H1 (cell line): ENCODE results near the gene PTPN2. TPM values are rescaled to one million over a fixed set of nuclear protein-coding genes. Genes with fewer than 3 reads are reported as not detected.

ENCODE experiments used
- CTCF ChIA-PET: fragments of 300-600 bp; sonication (Branson Sonifier 250); formaldehyde crosslinking; loops from one replicate; lab custom pipeline; 2021; ENCODE audit not compliant: partially characterized antibody; lab: Charles Lee
- POLR2A ChIA-PET: fragments of 300-600 bp; sonication (Branson Sonifier 250); formaldehyde crosslinking; loops from one replicate; lab custom pipeline; 2021; ENCODE audit warnings: inconsistent platforms; ENCODE audit not compliant: partially characterized antibody; lab: Charles Lee
- DNase-seq, 2 experiments: peaks; one replicate each; pipeline versions ENCODE4 v3.0.0 to v3.0.0-alpha.2; 2010 to 2022; ENCODE audit warnings: low spot score in 2 of 2, low read depth in 1 of 2, mixed read lengths in 1 of 2
- FAIRE-seq: peaks from 2 replicates; lab custom pipeline; 2011; peaks lifted over from hg19 to GRCh38; lab: Jason Lieb, UNC
- H2AFZ ChIP-seq: 2 replicates; pipeline ENCODE4 v1.8.1; 2012; ENCODE audit warnings: low read length, inconsistent platforms
- H2AK5ac ChIP-seq: 2 replicates; pipeline ENCODE4 v1.6.1; 2013; ENCODE audit warnings: low read depth, low read length
- H2BK120ac ChIP-seq: replicated peaks from 2 replicates; pipeline ENCODE3; 2013; ENCODE audit warnings: low read depth, low read length, inconsistent platforms
- H2BK12ac ChIP-seq: 2 replicates; pipeline ENCODE4 v1.6.1; 2013; ENCODE audit warnings: low read depth, low read length
- H2BK15ac ChIP-seq: 2 replicates; pipeline ENCODE4 v1.6.1; 2013; ENCODE audit warnings: low read length
- H2BK20ac ChIP-seq: 2 replicates; pipeline ENCODE4 v1.6.1; 2013; ENCODE audit warnings: low read length
- H2BK5ac ChIP-seq: 2 replicates; pipeline ENCODE4 v1.6.1; 2013; ENCODE audit warnings: low read depth, low read length
- H3K14ac ChIP-seq: 2 replicates; pipeline ENCODE4 v1.6.1; 2013; ENCODE audit warnings: inconsistent platforms; ENCODE audit not compliant: insufficient read length
- H3K18ac ChIP-seq: 2 replicates; pipeline ENCODE4 v1.6.1; 2013; ENCODE audit warnings: low read length; ENCODE audit errors: extremely low read depth
- H3K23ac ChIP-seq: 2 replicates; pipeline ENCODE4 v1.6.1; 2013; ENCODE audit warnings: inconsistent platforms; ENCODE audit not compliant: insufficient read length
- H3K23me2 ChIP-seq: 2 replicates; pipeline ENCODE4 v1.6.1; 2013; ENCODE audit warnings: low read depth, low read length
- H3K27ac ChIP-seq: 2 replicates; pipeline ENCODE4 v1.6.1; 2011; ENCODE audit warnings: low read depth, low read length, inconsistent platforms
- H3K27me3 ChIP-seq, 4 experiments: replicated peaks in 1 of 4; 1 replicate in 1 of 4; 2 replicates in 3 of 4; pipeline versions ENCODE4 v1.6.1 to v1.8.1; 2011 to 2013; ENCODE audit warnings: low read length in 3 of 4, mild to moderate bottlenecking in 3 of 4, inconsistent platforms in 2 of 4, mixed read lengths in 2 of 4, moderate library complexity in 1 of 4; ENCODE audit not compliant: control insufficient read depth in 3 of 4, insufficient read depth in 3 of 4; ENCODE audit errors: extremely low read depth in 1 of 4
- H3K36me3 ChIP-seq, 4 experiments: 2 replicates each; pipeline versions ENCODE4 v1.6.1 to v1.8.1; 2011 to 2013; ENCODE audit warnings: mild to moderate bottlenecking in 4 of 4, low read length in 3 of 4, moderate library complexity in 2 of 4, control low read depth in 1 of 4, inconsistent platforms in 1 of 4; ENCODE audit not compliant: insufficient read depth in 4 of 4, control insufficient read depth in 2 of 4
- H3K4ac ChIP-seq: replicated peaks from 2 replicates; pipeline ENCODE3; 2013; ENCODE audit warnings: low read length, low read depth, mixed read lengths, inconsistent platforms; ENCODE audit not compliant: insufficient read length
- H3K4me1 ChIP-seq, 4 experiments: replicated peaks in 1 of 4; 1 replicate in 1 of 4; 2 replicates in 3 of 4; pipeline versions ENCODE4 v1.6.1 to v1.8.1; 2011 to 2013; ENCODE audit warnings: low read length in 3 of 4, inconsistent platforms in 2 of 4, mixed read lengths in 1 of 4; ENCODE audit not compliant: insufficient read depth in 4 of 4, control insufficient read depth in 3 of 4
- H3K4me2 ChIP-seq, 2 experiments: 2 replicates each; pipeline versions ENCODE4 v1.6.1 to v1.8.1; 2011 to 2013; ENCODE audit warnings: low read depth in 2 of 2, low read length in 2 of 2, control low read depth in 1 of 2, inconsistent platforms in 1 of 2, mild to moderate bottlenecking in 1 of 2; ENCODE audit not compliant: insufficient read depth in 1 of 2
- H3K4me3 ChIP-seq, 4 experiments: fragments of 200-600, 300-600 bp in 1 of 4; sonication (generic), shearing (Covaris generic), sonication (Bioruptor Twin) in 1 of 4; 2 replicates each; pipeline versions ENCODE4 v1.5.1 to v1.8.1; 2011 to 2016; ENCODE audit warnings: low read length in 4 of 4, low read depth in 3 of 4, control low read depth in 2 of 4, inconsistent platforms in 2 of 4, mild to moderate bottlenecking in 2 of 4, mixed read lengths in 1 of 4, moderate library complexity in 1 of 4; ENCODE audit not compliant: insufficient read depth in 2 of 4; ENCODE audit errors: extremely low read depth in 1 of 4
- H3K56ac ChIP-seq: replicated peaks from 2 replicates; pipeline ENCODE3; 2013; ENCODE audit warnings: low read depth, mild to moderate bottlenecking, mixed read lengths, low read length, inconsistent platforms; ENCODE audit not compliant: insufficient read length
- H3K79me1 ChIP-seq: 2 replicates; pipeline ENCODE4 v1.6.1; 2013; ENCODE audit warnings: low read depth, low read length, control low read depth
- H3K79me2 ChIP-seq, 2 experiments: 2 replicates each; pipeline versions ENCODE4 v1.6.1 to v1.8.1; 2012 to 2013; ENCODE audit warnings: low read length in 2 of 2, mild to moderate bottlenecking in 2 of 2, inconsistent platforms in 1 of 2; ENCODE audit not compliant: insufficient read depth in 2 of 2, control insufficient read depth in 1 of 2
- H3K9ac ChIP-seq, 4 experiments: replicated peaks in 1 of 4; 1 replicate in 1 of 4; 2 replicates in 3 of 4; pipeline versions ENCODE4 v1.6.1 to v1.8.1; 2011 to 2013; ENCODE audit warnings: low read depth in 3 of 4, low read length in 3 of 4, control low read depth in 2 of 4, mild to moderate bottlenecking in 2 of 4, moderate library complexity in 2 of 4, inconsistent platforms in 1 of 4; ENCODE audit errors: extremely low read depth in 1 of 4
- H3K9me3 ChIP-seq, 2 experiments: 2 replicates each; pipeline versions ENCODE4 v1.6.1 to v1.8.1; 2012 to 2013; ENCODE audit warnings: mild to moderate bottlenecking in 2 of 2, moderate library complexity in 2 of 2, control low read depth in 1 of 2, inconsistent platforms in 1 of 2, low read depth in 1 of 2, low read length in 1 of 2, mixed read lengths in 1 of 2; ENCODE audit not compliant: insufficient read depth in 2 of 2
- H4K20me1 ChIP-seq, 2 experiments: replicated peaks in 1 of 2; 2 replicates each; pipeline versions ENCODE3 to v1.8.1; 2011 to 2013; ENCODE audit warnings: inconsistent platforms in 2 of 2, low read length in 2 of 2, mild to moderate bottlenecking in 1 of 2; ENCODE audit not compliant: insufficient read depth in 2 of 2, control insufficient read depth in 1 of 2
- H4K5ac ChIP-seq: 2 replicates; pipeline ENCODE4 v1.6.1; 2013; ENCODE audit warnings: low read length, low read depth, mixed read lengths, inconsistent platforms; ENCODE audit not compliant: insufficient read length
- H4K8ac ChIP-seq: 2 replicates; pipeline ENCODE4 v1.8.0; 2013; ENCODE audit warnings: mild to moderate bottlenecking, moderate library complexity, low read length, inconsistent platforms; ENCODE audit not compliant: insufficient read depth; ENCODE audit errors: extremely low read depth
- H4K91ac ChIP-seq: replicated peaks from 2 replicates; pipeline ENCODE3; 2013; ENCODE audit warnings: low read length, mixed read lengths, inconsistent platforms; ENCODE audit not compliant: insufficient read length
- BRCA1 ChIP-seq: IDR thresholded peaks from 2 replicates; pipeline ENCODE4 v1.6.1; 2012; ENCODE audit warnings: low read depth, low read length, improper control_type of control experiment
- CBX5 ChIP-seq: fragments of 300-800, 300-1000 bp; sonication (generic); IDR thresholded peaks from 2 replicates; pipeline ENCODE4 v1.7.1; 2016; ENCODE audit warnings: antibody characterized with exemption, low read length, low read depth
- CREB1 ChIP-seq: IDR thresholded peaks from 2 replicates; pipeline ENCODE4 v1.6.1; 2012; ENCODE audit warnings: inconsistent platforms
- EGR1 ChIP-seq: IDR thresholded peaks from 2 replicates; pipeline ENCODE4 v1.6.1; 2011; ENCODE audit warnings: low read depth, low read length, borderline replicate concordance
- KDM1A ChIP-seq: fragments of 200-600, 300-600 bp; sonication (generic); IDR thresholded peaks from 2 replicates; pipeline ENCODE4 v1.7.1; 2016; ENCODE audit warnings: mild to moderate bottlenecking, low read length, borderline replicate concordance
- KDM4A ChIP-seq: IDR thresholded peaks from one replicate; pipeline ENCODE4 v1.7.1; 2012; ENCODE audit warnings: low read depth, mild to moderate bottlenecking, moderate library complexity, low read length, inconsistent platforms; ENCODE audit not compliant: severe bottlenecking
- SIRT6 ChIP-seq: IDR thresholded peaks from one replicate; pipeline ENCODE4 v1.7.1; 2012; ENCODE audit warnings: low read length, inconsistent platforms
- SP2 ChIP-seq: IDR thresholded peaks from 2 replicates; pipeline ENCODE4 v1.6.1; 2012; ENCODE audit warnings: mild to moderate bottlenecking, low read length, inconsistent platforms
- TEAD4 ChIP-seq: IDR thresholded peaks from 2 replicates; pipeline ENCODE4 v1.6.1; 2012; ENCODE audit warnings: low read depth, low read length, inconsistent platforms, mixed read lengths
- WGBS, 2 experiments: shearing (Covaris generic) in 1 of 2; methylation state at CpG; one replicate each; pipeline versions ENCODE4 v1.1.6 to v1.1.7; 2013 to 2015; ENCODE audit warnings: low lambda C conversion rate in 2 of 2, mixed read lengths in 2 of 2, inconsistent platforms in 1 of 2, low coverage in 1 of 2, missing lambda C conversion rate in 1 of 2; ENCODE audit not compliant: insufficient replicate concordance in 2 of 2, insufficient coverage in 1 of 2, insufficient read length in 1 of 2; ENCODE audit errors: extremely low coverage in 1 of 2, missing lambda C conversion rate in 1 of 2; 5-methylcytosine and 5-hydroxymethylcytosine counted together
- polyA plus RNA-seq, 7 experiments: library from polyadenylated mRNA; depleted of rRNA in 3 of 7; stranded (reverse) in 5 of 7; unstranded in 2 of 7; fragments of >200 nt in 5 of 7; fragments of 200-250 nt in 2 of 7; gene quantifications; 1 replicate in 5 of 7; 2 replicates in 1 of 7; 4 replicates in 1 of 7; pipeline versions ENCODE4 v1.2.1 to v1.2.3, GENCODE V29; 2011 to 2013; ENCODE audit warnings: missing spikeins in 2 of 7, mixed read lengths in 2 of 7
- total RNA-seq: library from RNA; stranded (reverse); fragmentation: NEBNext Ultra II Directional; extraction: Animal tissue kit (Norgen Biotek cat#: 25700); gene quantifications from 2 replicates; pipeline ENCODE4 v1.2.1, GENCODE V29; 2021
- TF ChIP-seq, protein P1 (sequence below): IDR thresholded peaks from 2 replicates; pipeline ENCODE4 v1.6.1; 2011; ENCODE audit warnings: low read depth, mild to moderate bottlenecking, low read length; ENCODE audit not compliant: insufficient read depth
- TF ChIP-seq, protein P2 (sequence below): IDR thresholded peaks from 2 replicates; pipeline ENCODE4 v1.6.1; 2011; ENCODE audit warnings: low read length, improper control_type of control experiment

The PTPN2 gene
- total and polyA plus RNA-seq, 2 of the 8 experiments (the other 6 are each of a cell fraction or from before 2014, with no cell fraction given) = 16.4 to 54.0 TPM

DNA sequence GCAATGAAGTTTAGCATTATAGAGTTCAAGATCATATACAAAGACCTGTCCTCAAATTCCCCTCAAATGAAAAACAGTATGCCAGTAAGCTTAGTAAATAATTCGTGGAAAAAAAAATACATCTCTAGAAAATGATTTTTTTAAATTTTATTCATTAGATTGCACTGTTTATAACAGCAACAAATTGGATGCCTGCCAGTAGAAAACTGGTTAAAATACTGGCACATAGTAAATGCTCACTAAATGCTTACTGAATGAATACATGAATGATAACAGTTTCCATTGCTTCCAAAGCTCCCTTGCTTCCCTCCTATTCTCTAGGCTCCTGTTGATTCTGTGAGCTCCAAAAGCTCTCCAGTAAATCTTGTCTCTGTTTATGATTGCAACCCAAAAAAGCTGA lies 38.2 kb upstream of the PTPN2 start:
- Histone ChIP-seq H3K9me3 (no peaks in the 10 kb centered on the region), H2BK20ac (no peak overlapping the region), H3K18ac (no peak overlapping the region), H3K4me1 (no peaks in the 10 kb centered on the region), H2BK12ac (no peak overlapping the region), H3K27ac (no peak overlapping the region), H3K14ac (no peak overlapping the region), H3K9ac (no peak overlapping the region), H3K4me3 (no peak overlapping the region), H3K36me3 (no peaks in the 10 kb centered on the region), H3K79me1 (no peaks in the 10 kb centered on the region), H3K23ac (no peak overlapping the region), H2BK120ac (no peak overlapping the region), H4K91ac (no peak overlapping the region), H2AFZ (no peak overlapping the region), H4K8ac (no peak overlapping the region), H4K20me1 (no peaks in the 10 kb centered on the region), H3K27me3 (no peaks in the 10 kb centered on the region), H3K56ac (no peak overlapping the region), H4K5ac (no peak overlapping the region), H3K4me2 (no peak overlapping the region), H2BK5ac (no peak overlapping the region), H3K4ac (no peak overlapping the region), H3K79me2 (no peaks in the 10 kb centered on the region), H2BK15ac (no peak overlapping the region), H3K23me2 (no peaks in the 10 kb centered on the region), H2AK5ac (no peak overlapping the region)
- no peak for DNase-seq
- WGBS, 2 experiments = 71% methylated on average over 1 of the region's 1 CpG; no CpG with 5 or more reads in 1 of the 2 experiments
- POLR2A ChIA-PET = no interaction called here
- CTCF ChIA-PET = interaction anchor here (0.6 to 2.5 kb wide), 13 partner anchors 10 to 263 kb away, joined by 3 to 6 read pairs (median 3); no protein-coding TSS in a partner anchor
- no peak for FAIRE-seq
- TF ChIP-seq KDM1A (no peak), EGR1 (no peak), CBX5 (no peak), BRCA1 (no peak), KDM4A (no peak), TEAD4 (no peak), CREB1 (no peak), SIRT6 (no peak), SP2 (no peak)
- TF ChIP-seq, protein P1, sequence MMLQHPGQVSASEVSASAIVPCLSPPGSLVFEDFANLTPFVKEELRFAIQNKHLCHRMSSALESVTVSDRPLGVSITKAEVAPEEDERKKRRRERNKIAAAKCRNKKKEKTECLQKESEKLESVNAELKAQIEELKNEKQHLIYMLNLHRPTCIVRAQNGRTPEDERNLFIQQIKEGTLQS = no peak
- TF ChIP-seq, protein P2, sequence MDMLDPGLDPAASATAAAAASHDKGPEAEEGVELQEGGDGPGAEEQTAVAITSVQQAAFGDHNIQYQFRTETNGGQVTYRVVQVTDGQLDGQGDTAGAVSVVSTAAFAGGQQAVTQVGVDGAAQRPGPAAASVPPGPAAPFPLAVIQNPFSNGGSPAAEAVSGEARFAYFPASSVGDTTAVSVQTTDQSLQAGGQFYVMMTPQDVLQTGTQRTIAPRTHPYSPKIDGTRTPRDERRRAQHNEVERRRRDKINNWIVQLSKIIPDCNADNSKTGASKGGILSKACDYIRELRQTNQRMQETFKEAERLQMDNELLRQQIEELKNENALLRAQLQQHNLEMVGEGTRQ = no peak
